ENCODE measurements around the gene ZNFX1.
"Not testable (repeated sequence)": the region's sequence is repeated elsewhere in the genome, so short reads cannot be mapped to it uniquely, and the experiment has no call there.

Gene ZNFX1

DNA sequence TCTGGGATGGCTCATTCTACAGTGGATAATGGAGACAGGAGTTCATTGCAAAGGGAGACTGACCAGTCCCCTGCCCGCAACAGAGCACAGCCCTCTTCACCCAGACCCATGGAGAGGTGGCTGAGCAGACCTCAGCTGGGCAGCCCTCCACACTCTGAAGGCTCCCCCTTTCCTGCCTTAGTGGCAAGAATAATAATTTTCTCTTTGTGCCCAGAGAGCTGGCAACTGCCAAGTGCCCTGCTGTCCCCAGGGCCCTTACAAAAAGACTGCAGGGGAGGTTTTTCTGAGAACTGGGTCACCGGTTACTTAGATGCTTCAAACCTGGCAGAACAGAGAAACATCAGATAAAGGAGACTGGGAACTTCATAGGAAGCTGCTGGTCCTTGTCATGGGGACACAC, 35.4 kb upstream of the ZNFX1 start:
- peaks cover 28% of the 10 kb centered on the region for H3K27me3 ChIP-seq (ENCODE audit: control insufficient read depth, insufficient read depth, low read length)
- no peak overlapping the region for H3K4me3 ChIP-seq (ENCODE audit: low read length)

DNA sequence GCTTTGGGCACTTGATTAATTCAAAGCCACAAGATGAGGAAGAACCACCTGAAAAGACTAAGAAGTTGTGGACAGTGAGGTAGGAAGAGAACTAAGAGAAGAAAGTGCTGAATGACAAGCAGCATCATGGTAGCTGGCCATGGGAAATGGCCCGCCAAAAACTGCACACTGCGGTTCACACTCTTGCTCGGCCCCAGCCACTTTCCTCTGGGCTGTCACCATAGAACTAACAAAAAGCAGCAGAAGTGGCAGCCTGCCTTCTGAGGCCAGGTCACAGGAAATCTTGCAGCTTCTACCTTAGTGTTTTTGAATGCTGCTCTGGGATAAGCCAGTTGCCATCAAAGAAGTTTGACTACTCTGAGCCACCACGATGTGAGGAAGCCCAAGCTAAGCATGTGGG, 34.8 kb upstream of the ZNFX1 start:
- Histone ChIP-seq H3K4me3 (ENCODE audit: low read length) (no peak overlapping the region), H3K36me3 (ENCODE audit: control insufficient read depth, low read depth, low read length) (no peaks in the 10 kb centered on the region), H3K9me3 (ENCODE audit: control insufficient read depth, low read depth, low read length) (no peaks in the 10 kb centered on the region), H3K27me3 (ENCODE audit: control insufficient read depth, insufficient read depth, low read length) (peaks cover 22% of the 10 kb centered on the region), H3K4me1 (ENCODE audit: control insufficient read depth, low read depth, low read length) (no peaks in the 10 kb centered on the region), H3K27ac (ENCODE audit: low read length) (no peak overlapping the region), H3K9ac (ENCODE audit: low read length) (no peak overlapping the region)

More for the DNA sequence above, 35.4 kb upstream of the ZNFX1 start:
- Histone ChIP-seq H3K9ac (ENCODE audit: low read length) (no peak overlapping the region), H3K9me3 (ENCODE audit: control insufficient read depth, low read depth, low read length) (no peaks in the 10 kb centered on the region), H3K4me1 (ENCODE audit: control insufficient read depth, low read depth, low read length) (no peaks in the 10 kb centered on the region), H3K27ac (ENCODE audit: low read length) (no peak overlapping the region), H3K36me3 (ENCODE audit: control insufficient read depth, low read depth, low read length) (no peaks in the 10 kb centered on the region)

DNA sequence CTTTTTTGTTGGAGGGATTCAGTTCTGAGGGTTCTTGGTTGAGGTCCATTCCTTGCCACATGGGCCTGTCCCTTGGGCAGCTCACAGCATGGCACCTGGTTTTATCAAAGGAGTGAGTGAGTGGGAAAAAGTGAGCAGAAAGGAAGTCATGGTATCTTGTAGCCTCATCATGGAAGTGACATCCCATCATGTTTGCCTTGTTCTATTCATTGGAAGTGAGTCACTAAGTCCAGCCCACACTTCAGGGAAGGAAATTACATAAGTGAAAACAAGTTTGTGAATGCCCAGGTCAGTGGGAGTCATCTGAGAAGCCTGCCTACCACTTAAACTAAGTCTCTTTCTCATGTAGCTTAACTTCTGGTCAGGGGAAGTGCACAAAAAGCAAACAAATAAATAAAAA, 32.8 kb upstream of the ZNFX1 start:
- peaks cover 3% of the 10 kb centered on the region for H3K27me3 ChIP-seq (ENCODE audit: control insufficient read depth, insufficient read depth, low read length)
- no peaks in the 10 kb centered on the region for H3K36me3 ChIP-seq (ENCODE audit: control insufficient read depth, low read depth, low read length)
- H3K4me1 ChIP-seq (ENCODE audit: control insufficient read depth, low read depth, low read length): peaks cover 3% of the 10 kb centered on the region
- no peak overlapping the region for H3K9ac ChIP-seq (ENCODE audit: low read length)
- H3K27ac ChIP-seq (ENCODE audit: low read length): no peak overlapping the region
- no peaks in the 10 kb centered on the region for H3K9me3 ChIP-seq (ENCODE audit: control insufficient read depth, low read depth, low read length)
- no peak overlapping the region for H3K4me3 ChIP-seq (ENCODE audit: low read length)

DNA sequence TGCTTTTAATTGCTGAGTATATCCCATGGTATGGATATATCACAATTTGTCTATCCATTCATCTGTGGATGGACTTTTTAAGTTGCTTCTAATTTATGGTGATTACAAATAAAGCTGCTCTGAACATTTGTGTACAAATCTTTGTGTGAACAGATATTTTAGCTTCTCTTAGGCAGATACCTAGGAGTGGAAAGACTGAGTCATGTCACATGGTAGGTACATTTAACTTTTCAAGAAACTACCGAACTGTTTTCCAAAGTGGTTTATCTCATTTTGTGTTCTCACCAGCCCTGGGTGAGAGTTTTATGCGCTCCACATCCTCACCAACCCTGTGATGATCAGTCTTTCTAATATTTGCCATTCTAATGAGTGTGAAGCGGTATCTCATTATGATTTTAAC, 31.0 kb upstream of the ZNFX1 start:
- no peaks in the 10 kb centered on the region for H3K36me3 ChIP-seq (ENCODE audit: control insufficient read depth, low read depth, low read length)

DNA sequence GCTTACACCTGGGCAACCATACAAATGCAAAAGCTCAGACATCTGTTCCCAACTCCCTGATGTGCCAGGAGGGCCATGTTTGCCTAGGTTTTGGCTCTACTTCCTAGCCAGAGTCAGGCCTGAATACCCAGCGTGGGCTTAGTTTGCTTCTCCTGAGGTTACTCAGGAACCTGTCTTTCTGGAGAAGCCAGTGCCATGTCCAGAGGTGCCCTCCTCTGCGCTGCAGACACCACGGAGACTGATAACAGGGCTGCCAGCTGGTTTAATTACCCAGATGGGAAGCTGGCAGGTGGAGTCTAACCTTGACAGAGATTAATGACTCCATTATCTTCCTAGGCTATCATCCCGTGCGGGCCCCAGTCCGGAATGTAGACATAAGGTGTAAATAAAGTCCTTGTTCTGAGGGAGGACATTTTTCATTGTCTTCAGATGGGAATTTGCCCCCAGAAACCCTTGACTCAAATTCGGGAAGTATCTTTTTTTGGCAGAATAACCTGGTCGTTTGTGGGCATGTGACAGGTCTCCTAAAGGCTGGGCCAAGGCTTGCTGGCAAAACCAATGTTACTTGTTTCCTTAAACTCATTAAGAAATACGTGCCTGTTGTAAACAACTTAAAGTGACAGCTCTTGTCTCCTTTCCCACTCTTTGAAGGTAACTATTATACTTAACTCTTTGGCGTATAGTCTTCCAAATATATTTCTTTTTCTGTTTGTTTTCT, 29.2 kb upstream of the ZNFX1 start:
- Histone ChIP-seq H3K27ac (ENCODE audit: low read length) (no peak overlapping the region), H3K4me3 (ENCODE audit: low read length) (no peak overlapping the region), H3K9me3 (ENCODE audit: control insufficient read depth, low read depth, low read length) (no peaks in the 10 kb centered on the region)

More for the DNA sequence above, 31.0 kb upstream of the ZNFX1 start:
- Histone ChIP-seq H3K9ac (ENCODE audit: low read length) (no peak overlapping the region), H3K9me3 (ENCODE audit: control insufficient read depth, low read depth, low read length) (no peaks in the 10 kb centered on the region), H3K27me3 (ENCODE audit: control insufficient read depth, insufficient read depth, low read length) (no peaks in the 10 kb centered on the region), H3K4me3 (ENCODE audit: low read length) (no peak overlapping the region), H3K4me1 (ENCODE audit: control insufficient read depth, low read depth, low read length) (peaks cover 3% of the 10 kb centered on the region), H3K27ac (ENCODE audit: low read length) (no peak overlapping the region)

DNA sequence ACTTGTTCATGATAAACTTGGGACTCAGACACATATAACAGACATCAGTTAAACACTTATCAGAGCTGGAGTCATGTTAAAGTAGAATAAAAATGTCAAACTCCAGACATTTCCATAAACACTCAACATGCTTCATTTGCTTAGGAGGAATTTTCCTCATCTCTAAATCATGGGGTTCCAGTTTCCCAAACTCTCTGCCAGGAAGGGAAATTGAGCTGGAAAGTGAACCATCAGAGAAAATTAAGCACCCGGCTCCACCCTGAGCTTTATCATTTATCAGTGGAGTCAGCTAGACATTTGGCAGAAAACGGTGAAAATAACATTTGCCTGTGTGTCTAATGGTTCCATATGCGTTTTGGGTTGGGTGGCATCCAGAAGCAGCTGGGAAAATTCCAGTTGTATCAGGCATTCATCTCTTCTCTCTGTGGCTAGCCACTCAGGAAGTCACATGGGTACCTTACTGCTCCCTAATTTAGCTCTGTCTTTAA, 25.3 kb upstream of the ZNFX1 start:
- H3K27ac ChIP-seq (ENCODE audit: low read length): no peak overlapping the region

More for the DNA sequence above, 29.2 kb upstream of the ZNFX1 start:
- Histone ChIP-seq H3K9ac (ENCODE audit: low read length) (no peak overlapping the region), H3K36me3 (ENCODE audit: control insufficient read depth, low read depth, low read length) (no peaks in the 10 kb centered on the region), H3K27me3 (ENCODE audit: control insufficient read depth, insufficient read depth, low read length) (no peaks in the 10 kb centered on the region), H3K4me1 (ENCODE audit: control insufficient read depth, low read depth, low read length) (peaks cover 3% of the 10 kb centered on the region)

DNA sequence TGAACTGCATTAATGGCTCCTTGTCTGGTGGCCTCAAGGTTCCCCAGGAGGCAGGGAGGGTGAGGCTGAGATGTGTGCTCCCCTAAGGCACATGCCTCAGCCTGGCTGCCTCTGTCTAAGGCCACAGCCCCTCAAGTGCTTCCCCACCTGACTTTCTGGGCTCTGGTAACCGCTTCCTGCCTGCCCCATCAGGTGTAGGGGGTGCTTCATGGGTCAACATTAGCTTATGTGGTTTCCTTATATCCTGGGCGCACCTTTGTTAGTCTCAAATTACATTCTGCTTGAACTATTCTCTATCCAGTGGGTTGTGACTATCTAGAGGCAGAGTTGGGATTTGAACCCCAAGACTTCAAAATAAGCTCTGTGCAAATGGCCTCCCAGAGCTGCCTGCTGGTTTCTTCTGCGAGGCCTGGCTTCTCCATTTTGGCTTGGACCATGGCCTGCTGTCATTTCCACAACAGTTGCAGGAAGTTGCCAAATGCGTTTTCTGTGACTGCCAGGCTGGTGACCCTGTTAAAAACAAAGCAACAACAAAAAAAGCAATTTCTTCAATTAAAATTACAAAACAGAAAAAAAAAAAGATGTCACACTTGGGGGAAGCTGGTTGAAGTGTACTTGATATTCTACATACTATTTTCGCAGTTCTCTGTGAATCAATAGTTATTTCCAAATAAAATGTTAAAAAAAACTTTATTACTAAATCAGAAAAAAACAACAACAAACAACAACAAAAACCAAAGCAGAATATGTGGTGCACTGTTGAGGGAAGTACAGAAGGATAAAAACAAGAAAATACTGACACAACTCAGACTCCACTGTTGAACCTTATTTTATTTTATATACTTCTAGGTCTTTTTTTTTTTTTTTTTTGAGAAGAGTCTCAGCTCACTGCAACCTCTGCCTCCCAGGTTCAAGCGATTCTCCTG, 20.0 kb upstream of the ZNFX1 start:
- Histone ChIP-seq H3K27ac (ENCODE audit: low read length) (peak overlapping the region; percentile 42), H3K9ac (ENCODE audit: low read length) (no peak overlapping the region), H3K4me3 (ENCODE audit: low read length) (no peak overlapping the region)

More for the DNA sequence above, 25.3 kb upstream of the ZNFX1 start:
- Histone ChIP-seq H3K36me3 (ENCODE audit: control insufficient read depth, low read depth, low read length) (no peaks in the 10 kb centered on the region), H3K4me1 (ENCODE audit: control insufficient read depth, low read depth, low read length) (peaks cover 3% of the 10 kb centered on the region), H3K4me3 (ENCODE audit: low read length) (no peak overlapping the region), H3K9me3 (ENCODE audit: control insufficient read depth, low read depth, low read length) (no peaks in the 10 kb centered on the region), H3K27me3 (ENCODE audit: control insufficient read depth, insufficient read depth, low read length) (no peaks in the 10 kb centered on the region), H3K9ac (ENCODE audit: low read length) (no peak overlapping the region)

DNA sequence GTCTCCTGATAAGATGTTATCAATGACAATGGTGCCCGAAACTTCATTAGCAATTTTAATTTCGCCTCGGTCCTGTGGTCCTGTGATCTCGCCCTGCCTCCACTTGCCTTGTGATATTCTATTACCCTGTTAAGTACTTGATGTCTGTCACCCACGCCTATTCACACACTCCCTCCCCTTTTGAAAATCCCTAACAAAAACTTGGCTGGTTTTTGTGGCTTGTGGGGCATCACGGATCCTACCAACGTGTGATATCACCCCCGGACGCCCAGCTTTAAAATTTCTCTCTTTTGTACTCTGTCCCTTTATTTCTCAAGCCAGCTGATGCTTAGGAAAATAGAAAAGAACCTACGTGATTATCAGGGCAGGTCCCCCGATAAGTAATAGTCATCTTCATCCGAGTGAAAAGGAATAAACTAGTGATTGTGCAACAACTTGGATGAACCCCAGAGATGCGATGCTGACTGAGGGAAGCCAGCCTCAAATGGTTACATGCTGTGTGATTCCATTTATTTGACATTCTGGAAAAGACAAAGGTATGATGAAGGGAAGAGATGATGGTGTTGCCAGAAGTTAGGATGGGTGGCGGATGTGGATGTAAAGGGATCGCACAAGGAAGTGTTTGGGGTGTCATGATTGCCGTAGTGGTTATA, 16.3 kb upstream of the ZNFX1 start:
- not testable (repeated sequence) for H3K9ac ChIP-seq (ENCODE audit: low read length); H3K27ac ChIP-seq (ENCODE audit: low read length); H3K27me3 ChIP-seq (ENCODE audit: control insufficient read depth, insufficient read depth, low read length); H3K9me3 ChIP-seq (ENCODE audit: control insufficient read depth, low read depth, low read length); H3K36me3 ChIP-seq (ENCODE audit: control insufficient read depth, low read depth, low read length)
- peak overlapping the region; percentile 25 for H3K4me3 ChIP-seq (ENCODE audit: low read length)
- peaks cover 15% of the 10 kb centered on the region for H3K4me1 ChIP-seq (ENCODE audit: control insufficient read depth, low read depth, low read length)

More for the DNA sequence above, 20.0 kb upstream of the ZNFX1 start:
- Histone ChIP-seq H3K4me1 (ENCODE audit: control insufficient read depth, low read depth, low read length) (peaks cover 14% of the 10 kb centered on the region), H3K9me3 (ENCODE audit: control insufficient read depth, low read depth, low read length) (no peaks in the 10 kb centered on the region), H3K27me3 (ENCODE audit: control insufficient read depth, insufficient read depth, low read length) (no peaks in the 10 kb centered on the region), H3K36me3 (ENCODE audit: control insufficient read depth, low read depth, low read length) (no peaks in the 10 kb centered on the region)

DNA sequence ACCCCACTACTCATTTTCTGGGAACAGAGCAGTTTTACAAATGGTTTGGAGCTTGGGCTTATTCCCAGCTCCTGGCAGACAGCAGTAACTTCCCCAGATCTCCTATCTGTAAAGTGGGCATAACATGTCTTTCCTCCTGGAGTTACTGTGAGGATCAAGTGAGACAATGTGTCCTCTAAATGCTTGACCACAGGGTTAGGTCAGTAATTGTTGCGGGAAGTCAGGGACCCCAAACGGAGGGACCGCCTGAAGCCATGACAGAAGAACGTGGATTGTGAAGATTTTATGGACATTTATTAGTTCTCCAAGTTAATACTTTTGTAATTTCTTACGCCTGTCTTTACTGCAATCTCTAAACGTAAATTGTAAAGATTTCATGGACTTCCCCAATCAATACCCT, 15.3 kb upstream of the ZNFX1 start:
- no peaks in the 10 kb centered on the region for H3K27me3 ChIP-seq (ENCODE audit: control insufficient read depth, insufficient read depth, low read length)
- H3K27ac ChIP-seq (ENCODE audit: low read length): no peak overlapping the region
- H3K4me3 ChIP-seq (ENCODE audit: low read length): no peak overlapping the region
- no peak overlapping the region for H3K9ac ChIP-seq (ENCODE audit: low read length)
- peaks cover 20% of the 10 kb centered on the region for H3K36me3 ChIP-seq (ENCODE audit: control insufficient read depth, low read depth, low read length)
- peaks cover 20% of the 10 kb centered on the region for H3K4me1 ChIP-seq (ENCODE audit: control insufficient read depth, low read depth, low read length)
- H3K9me3 ChIP-seq (ENCODE audit: control insufficient read depth, low read depth, low read length): no peaks in the 10 kb centered on the region

DNA sequence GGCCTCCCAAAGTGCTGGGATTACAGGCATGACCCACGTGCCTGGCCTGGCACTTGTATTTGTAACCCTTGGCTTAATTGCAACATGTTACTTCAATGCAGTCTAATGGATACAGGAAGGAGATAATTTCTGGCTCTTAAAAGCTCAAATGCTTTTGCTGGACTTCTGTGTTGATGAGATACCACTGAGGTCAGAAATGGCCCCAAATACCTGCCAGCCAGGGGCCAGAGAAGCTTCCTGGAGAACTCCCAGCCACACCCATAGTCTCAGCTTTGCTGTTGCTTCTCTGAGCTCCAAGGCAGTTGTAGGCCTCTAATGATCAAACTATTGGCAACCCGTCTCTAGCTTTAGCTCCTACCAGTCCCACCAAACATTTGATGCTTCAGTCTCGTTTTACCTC, 14.2 kb upstream of the ZNFX1 start:
- Histone ChIP-seq H3K27ac (ENCODE audit: low read length) (no peak overlapping the region), H3K9me3 (ENCODE audit: control insufficient read depth, low read depth, low read length) (no peaks in the 10 kb centered on the region), H3K9ac (ENCODE audit: low read length) (no peak overlapping the region), H3K4me1 (ENCODE audit: control insufficient read depth, low read depth, low read length) (peaks cover 19% of the 10 kb centered on the region), H3K27me3 (ENCODE audit: control insufficient read depth, insufficient read depth, low read length) (no peaks in the 10 kb centered on the region), H3K4me3 (ENCODE audit: low read length) (no peak overlapping the region), H3K36me3 (ENCODE audit: control insufficient read depth, low read depth, low read length) (peaks cover 31% of the 10 kb centered on the region)

DNA sequence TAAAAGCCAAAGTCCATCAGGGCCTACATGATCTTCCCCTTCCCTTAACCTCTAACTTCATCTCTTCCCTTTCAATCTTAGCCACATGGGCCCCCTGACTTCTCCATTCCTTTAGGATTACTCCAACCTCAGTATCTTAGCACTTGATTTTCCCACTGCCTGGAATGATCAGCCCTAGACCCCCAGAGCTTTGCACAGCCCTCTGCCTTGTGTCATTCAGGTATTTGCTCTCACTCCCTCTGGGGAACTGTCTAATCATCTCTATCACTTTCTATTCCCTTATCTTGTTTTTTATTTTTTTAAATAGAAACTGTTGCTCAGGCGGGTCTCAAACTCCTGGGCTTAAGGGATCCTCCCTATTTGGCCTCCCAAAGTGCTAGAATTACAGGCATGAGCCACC, 13.3 kb upstream of the ZNFX1 start:
- peaks cover 23% of the 10 kb centered on the region for H3K4me1 ChIP-seq (ENCODE audit: control insufficient read depth, low read depth, low read length)
- H3K27ac ChIP-seq (ENCODE audit: low read length): no peak overlapping the region
- no peak overlapping the region for H3K9ac ChIP-seq (ENCODE audit: low read length)
- no peaks in the 10 kb centered on the region for H3K27me3 ChIP-seq (ENCODE audit: control insufficient read depth, insufficient read depth, low read length)
- peaks cover 39% of the 10 kb centered on the region for H3K36me3 ChIP-seq (ENCODE audit: control insufficient read depth, low read depth, low read length)
- peaks cover 5% of the 10 kb centered on the region for H3K9me3 ChIP-seq (ENCODE audit: control insufficient read depth, low read depth, low read length)
- no peak overlapping the region for H3K4me3 ChIP-seq (ENCODE audit: low read length)

Measured in iPS-18a (cell line).